ENCODE data around the gene FAM98C. TPM values are rescaled to one million over a fixed set of nuclear protein-coding genes. Genes with fewer than 3 reads are reported as not detected.

FAM98C gene
- total and polyA plus RNA-seq, 2 donors (not counting 1 experiment from before 2014, with no cell fraction given): 44.1 to 73.5 TPM

GRCh38 chr19:38385057-38385803 lies 17.7 kb upstream of the FAM98C start:
- ATAC-seq (ENCODE audit: low read depth): no peak
- Histone ChIP-seq H3K9me3 (ENCODE audit: control extremely low read depth in 1 of 3, control insufficient read depth in 2 of 3, insufficient read depth in 1 of 3, low read length in 2 of 3) (peaks cover 0 to 30% (median 0%) of the 10 kb centered on the region in 3 donors), H3K4me3 (ENCODE audit: control extremely low read depth in 1 of 5, extremely low read depth in 1 of 5, insufficient read depth in 1 of 5, low read depth in 2 of 5, low read length in 4 of 5) (no peak overlapping the region), H3K36me3 (replicated peaks in 1 of 2; ENCODE audit: control extremely low read depth in 1 of 2, control insufficient read depth in 1 of 2, extremely low read depth in 1 of 2, insufficient read depth in 2 of 2, low read length in 1 of 2) (peaks cover 0 to 46% of the 10 kb centered on the region in 2 experiments), H3K4me1 (ENCODE audit: control insufficient read depth in 2 of 2, insufficient read depth in 2 of 2, low read length in 2 of 2) (peaks cover 36% of the 10 kb centered on the region in 2 donors), H2AFZ (ENCODE audit: insufficient read depth, low read depth, low read length, poor library complexity, severe bottlenecking) (no peak overlapping the region), H3K79me2 (ENCODE audit: control insufficient read depth, insufficient read depth, low read length) (peaks cover 2% of the 10 kb centered on the region), H3K4me2 (replicated peaks; ENCODE audit: low read depth, low read length, poor library complexity, severe bottlenecking) (peak overlapping the region; percentile 97), H3K9ac (ENCODE audit: low read length) (no peak overlapping the region), H3K27ac (ENCODE audit: low read length in 2 of 2) (no peak overlapping the region), H4K20me1 (ENCODE audit: control insufficient read depth, insufficient read depth, low read length, poor library complexity, severe bottlenecking) (peaks cover 69% of the 10 kb centered on the region), H3K27me3 (replicated peaks in 1 of 4; ENCODE audit: control extremely low read depth in 1 of 4, control insufficient read depth in 3 of 4, insufficient read depth in 4 of 4, low read length in 3 of 4) (peaks cover 0 to 47% (median 20%) of the 10 kb centered on the region in 4 experiments)
- TF ChIP-seq EZH2 (IDR thresholded peaks at IDR 0.05; ENCODE audit: borderline replicate concordance, insufficient read depth, low read depth, low read length, poor library complexity, severe bottlenecking): no peak
- TF ChIP-seq CTCF (IDR thresholded peaks at IDR 0.05): no peak
- Mint-ChIP-seq H3K4me1 (peaks cover 31% of the 10 kb centered on the region), H3K9me3 (ENCODE audit: insufficient read depth) (no peaks in the 10 kb centered on the region), H3K27ac (no peak overlapping the region), H3K4me3 (peak overlapping the region; percentile 52), H3K27me3 (peaks cover 23% of the 10 kb centered on the region)
- DNase-seq: no peak
- CTCF ChIA-PET: interaction anchor here (0.8 kb wide), 1 partner anchor 18 kb away, joined by 3 read pairs; the partner anchor contains the start of gene FAM98C
- intact Hi-C loops (cut with micrococcal nuclease): loop anchor here (5.0 kb wide), 1 partner anchor 232 kb away; the partner anchor contains the start of genes EIF3K and MAP4K1
- POLR2A ChIA-PET: interaction anchor here (0.6 kb wide), 1 partner anchor 9 kb away, joined by 4 read pairs; no protein-coding TSS in a partner anchor
- 90% methylated on average over 40 of the region's 40 CpGs for WGBS (ENCODE audit: insufficient coverage)

- peaks cover 63% of the 10 kb centered on the region for H4K20me1 ChIP-seq (ENCODE audit: control insufficient read depth, insufficient read depth, low read length, poor library complexity, severe bottlenecking)
- peak overlapping the region; percentile 25 for H3K9ac ChIP-seq (ENCODE audit: low read length)
- peak overlapping the region in 1 of 5 experiments; percentile 12 for H3K4me3 ChIP-seq (ENCODE audit: control extremely low read depth in 1 of 5, extremely low read depth in 1 of 5, insufficient read depth in 1 of 5, low read depth in 2 of 5, low read length in 4 of 5)
- Mint-ChIP-seq H3K27me3 (peaks cover 25% of the 10 kb centered on the region), H3K9me3 (ENCODE audit: insufficient read depth) (no peaks in the 10 kb centered on the region), H3K4me1 (peaks cover 31% of the 10 kb centered on the region), H3K4me3 (peak overlapping the region; percentile 50), H3K27ac (no peak overlapping the region)
- peaks cover 0 to 49% (median 21%) of the 10 kb centered on the region in 4 experiments for H3K27me3 ChIP-seq (replicated peaks in 1 of 4; ENCODE audit: control extremely low read depth in 1 of 4, control insufficient read depth in 3 of 4, insufficient read depth in 4 of 4, low read length in 3 of 4)
- H3K9me3 ChIP-seq (ENCODE audit: control extremely low read depth in 1 of 3, control insufficient read depth in 2 of 3, insufficient read depth in 1 of 3, low read length in 2 of 3): peaks cover 0 to 30% (median 0%) of the 10 kb centered on the region in 3 donors
- TF ChIP-seq EZH2 (IDR thresholded peaks at IDR 0.05; ENCODE audit: borderline replicate concordance, insufficient read depth, low read depth, low read length, poor library complexity, severe bottlenecking) (no peak), CTCF (IDR thresholded peaks at IDR 0.05) (no peak)
- intact Hi-C loops (cut with micrococcal nuclease): loop anchor here (2.0 to 5.0 kb wide), 2 partner anchors 17 to 231 kb away; partner anchors contain the start of genes EIF3K, FAM98C and MAP4K1
- no peak overlapping the region for H3K27ac ChIP-seq (ENCODE audit: low read length in 2 of 2)
- no peak overlapping the region for H2AFZ ChIP-seq (ENCODE audit: insufficient read depth, low read depth, low read length, poor library complexity, severe bottlenecking)
- CTCF ChIA-PET: no interaction called here
- DNase-seq (no peak), ATAC-seq (ENCODE audit: low read depth) (no peak)
- WGBS (ENCODE audit: insufficient coverage): 42% methylated on average over 38 of the region's 40 CpGs
- peak overlapping the region; percentile 97 for H3K4me2 ChIP-seq (replicated peaks; ENCODE audit: low read depth, low read length, poor library complexity, severe bottlenecking)
- H3K79me2 ChIP-seq (ENCODE audit: control insufficient read depth, insufficient read depth, low read length): no peaks in the 10 kb centered on the region
- H3K36me3 ChIP-seq (replicated peaks in 1 of 2; ENCODE audit: control extremely low read depth in 1 of 2, control insufficient read depth in 1 of 2, extremely low read depth in 1 of 2, insufficient read depth in 2 of 2, low read length in 1 of 2): peaks cover 0 to 40% of the 10 kb centered on the region in 2 experiments
- POLR2A ChIA-PET: no interaction called here
- peaks cover 36% of the 10 kb centered on the region in 2 donors for H3K4me1 ChIP-seq (ENCODE audit: control insufficient read depth in 2 of 2, insufficient read depth in 2 of 2, low read length in 2 of 2)
These were observed 17.1 kb upstream of the FAM98C start for GRCh38 chr19:38385804-38386257.

Data from B cell (primary cell).